ENCODE results near the gene RUNX2.
"Not testable (repeated sequence)": the region's sequence is repeated elsewhere in the genome, so short reads cannot be mapped to it uniquely, and the experiment has no call there.

Gene RUNX2

GRCh38 chr6:45655745-45656476 is 327.8 kb downstream of the RUNX2 start:
- FAIRE-seq: no peak

GRCh38 chr6:45657226-45657625 is 329.1 kb downstream of the RUNX2 start:
- no peak for FAIRE-seq

- FAIRE-seq: no peak
These were observed 330.3 kb downstream of the RUNX2 start for GRCh38 chr6:45658400-45658799.

GRCh38 chr6:45658958-45659357 is 330.8 kb downstream of the RUNX2 start:
- FAIRE-seq: no peak

GRCh38 chr6:45661661-45662060 is 333.5 kb downstream of the RUNX2 start:
- FAIRE-seq: no peak

GRCh38 chr6:45663251-45664221 is 335.4 kb downstream of the RUNX2 start:
- FAIRE-seq: no peak

- FAIRE-seq: no peak
These were observed 336.6 kb downstream of the RUNX2 start for GRCh38 chr6:45664707-45665106.

GRCh38 chr6:45665859-45666258 is 337.7 kb downstream of the RUNX2 start:
- FAIRE-seq: no peak

- FAIRE-seq: no peak
These were observed 338.7 kb downstream of the RUNX2 start for GRCh38 chr6:45666846-45667245.

- no peak for FAIRE-seq
These were observed 339.2 kb downstream of the RUNX2 start for GRCh38 chr6:45667300-45667699.

GRCh38 chr6:45667766-45668165 is 339.6 kb downstream of the RUNX2 start:
- FAIRE-seq: no peak

- no peak for FAIRE-seq
These were observed 340.6 kb downstream of the RUNX2 start for GRCh38 chr6:45668705-45669104.

- FAIRE-seq: not testable (repeated sequence)
These were observed 345.0 kb downstream of the RUNX2 start for GRCh38 chr6:45673167-45673566.

- FAIRE-seq: not testable (repeated sequence)
These were observed 347.0 kb downstream of the RUNX2 start for GRCh38 chr6:45675166-45675565.

GRCh38 chr6:45675634-45676033 is 347.5 kb downstream of the RUNX2 start:
- FAIRE-seq: no peak

- no peak for FAIRE-seq
These were observed 348.2 kb downstream of the RUNX2 start for GRCh38 chr6:45676380-45676779.

- no peak for FAIRE-seq
These were observed 349.5 kb downstream of the RUNX2 start for GRCh38 chr6:45677381-45678284.

- FAIRE-seq: no peak
These were observed 350.1 kb downstream of the RUNX2 start for GRCh38 chr6:45678285-45678607.

- no peak for FAIRE-seq
These were observed 351.0 kb downstream of the RUNX2 start for GRCh38 chr6:45679163-45679562.

- FAIRE-seq: no peak
These were observed 351.5 kb downstream of the RUNX2 start for GRCh38 chr6:45679631-45680030.

- no peak for FAIRE-seq
These were observed 353.9 kb downstream of the RUNX2 start for GRCh38 chr6:45681860-45682511.

GRCh38 chr6:45684476-45684875 is 356.3 kb downstream of the RUNX2 start:
- FAIRE-seq: no peak
